ENCODE data around the gene DEFB128. TPM values are rescaled to one million over a fixed set of nuclear protein-coding genes. Genes with fewer than 3 reads are reported as not detected.

DEFB128 gene
- total RNA-seq, 6 experiments from 2014 or later = not detected

DNA sequence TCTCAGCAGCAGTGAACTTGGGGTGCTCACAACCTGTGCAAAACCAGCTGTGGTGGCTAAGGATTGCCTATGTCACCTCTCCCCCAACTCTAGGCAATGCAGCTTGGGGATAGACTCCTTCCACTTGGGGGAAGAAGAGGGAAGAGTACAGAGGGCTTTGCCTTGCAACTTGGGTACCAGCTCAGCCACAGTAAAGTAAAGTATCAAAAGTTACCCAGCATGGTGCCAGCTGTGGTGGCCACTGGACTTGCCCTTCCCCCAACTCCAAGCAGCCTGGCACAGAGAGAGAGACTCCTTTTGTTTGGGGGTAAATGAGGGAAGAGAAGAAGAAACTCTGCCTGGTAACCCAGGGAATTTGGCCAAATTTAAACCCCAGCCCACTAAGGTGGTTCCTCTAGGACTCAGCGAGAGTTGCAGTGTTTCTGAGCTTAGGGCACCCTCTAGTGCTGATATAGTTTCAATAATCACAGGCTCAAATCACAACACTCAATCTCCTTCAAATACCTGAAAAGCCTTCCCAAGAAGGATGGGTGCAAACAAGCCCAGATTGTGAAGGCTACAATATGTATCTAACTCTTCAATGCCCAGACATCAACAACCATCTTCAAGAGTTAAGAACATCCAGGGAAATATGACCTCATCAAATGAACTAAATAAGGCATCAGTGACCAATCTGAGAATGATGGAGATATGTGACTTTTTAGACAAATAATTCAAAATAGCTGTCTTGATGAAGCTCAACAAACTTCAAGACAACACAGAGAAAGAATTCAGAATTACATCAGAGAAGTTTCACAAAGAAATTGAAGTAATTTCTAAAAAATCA lies 30.0 kb upstream of the DEFB128 start:
- Histone ChIP-seq H3K4me1 (no peaks in the 10 kb centered on the region), H3K4me3 (no peak overlapping the region), H3K9me3 (no peaks in the 10 kb centered on the region), H3K27ac (no peak overlapping the region), H3K27me3 (peaks cover 0 to 6% of the 10 kb centered on the region in 2 donors), H3K36me3 (no peaks in the 10 kb centered on the region)
- ATAC-seq (peak in 3 of 4 donors; percentile 48 to 57 (median 50)), DNase-seq (no peak)
- intact Hi-C loops (cut with DNase I) = loop anchor here in 1 of 2 donors (10.0 kb wide), 1 partner anchor 55 kb away; no protein-coding TSS in a partner anchor
- TF ChIP-seq, protein P1, sequence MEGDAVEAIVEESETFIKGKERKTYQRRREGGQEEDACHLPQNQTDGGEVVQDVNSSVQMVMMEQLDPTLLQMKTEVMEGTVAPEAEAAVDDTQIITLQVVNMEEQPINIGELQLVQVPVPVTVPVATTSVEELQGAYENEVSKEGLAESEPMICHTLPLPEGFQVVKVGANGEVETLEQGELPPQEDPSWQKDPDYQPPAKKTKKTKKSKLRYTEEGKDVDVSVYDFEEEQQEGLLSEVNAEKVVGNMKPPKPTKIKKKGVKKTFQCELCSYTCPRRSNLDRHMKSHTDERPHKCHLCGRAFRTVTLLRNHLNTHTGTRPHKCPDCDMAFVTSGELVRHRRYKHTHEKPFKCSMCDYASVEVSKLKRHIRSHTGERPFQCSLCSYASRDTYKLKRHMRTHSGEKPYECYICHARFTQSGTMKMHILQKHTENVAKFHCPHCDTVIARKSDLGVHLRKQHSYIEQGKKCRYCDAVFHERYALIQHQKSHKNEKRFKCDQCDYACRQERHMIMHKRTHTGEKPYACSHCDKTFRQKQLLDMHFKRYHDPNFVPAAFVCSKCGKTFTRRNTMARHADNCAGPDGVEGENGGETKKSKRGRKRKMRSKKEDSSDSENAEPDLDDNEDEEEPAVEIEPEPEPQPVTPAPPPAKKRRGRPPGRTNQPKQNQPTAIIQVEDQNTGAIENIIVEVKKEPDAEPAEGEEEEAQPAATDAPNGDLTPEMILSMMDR (IDR thresholded peaks at IDR 0.05) = peak in 3 of 4 donors; percentile 15 to 37 (median 29)
- no peak for TF ChIP-seq POLR2A (IDR thresholded peaks at IDR 0.05)
- 0% methylated on average over 1 of the region's 1 CpG for WGBS (ENCODE audit: insufficient coverage, low coverage, low lambda C conversion rate, missing lambda C conversion rate)

GRCh38 chr20:217266-217665 lies 27.8 kb upstream of the DEFB128 start:
- Histone ChIP-seq H3K4me1 (no peaks in the 10 kb centered on the region), H3K4me3 (no peak overlapping the region), H3K9me3 (no peaks in the 10 kb centered on the region), H3K36me3 (no peaks in the 10 kb centered on the region), H3K27ac (no peak overlapping the region), H3K27me3 (peaks cover 0 to 2% of the 10 kb centered on the region in 2 donors)
- DNase-seq (no peak), ATAC-seq (no peak)
- 40% methylated on average over 1 of the region's 1 CpG for WGBS (ENCODE audit: insufficient coverage, low coverage, low lambda C conversion rate, missing lambda C conversion rate)
- intact Hi-C loops (cut with DNase I) = loop anchor here in 1 of 2 donors (10.0 kb wide), 1 partner anchor 58 kb away; no protein-coding TSS in a partner anchor
- TF ChIP-seq, protein P1 (IDR thresholded peaks at IDR 0.05) = no peak
- TF ChIP-seq POLR2A (IDR thresholded peaks at IDR 0.05) = no peak

DNA sequence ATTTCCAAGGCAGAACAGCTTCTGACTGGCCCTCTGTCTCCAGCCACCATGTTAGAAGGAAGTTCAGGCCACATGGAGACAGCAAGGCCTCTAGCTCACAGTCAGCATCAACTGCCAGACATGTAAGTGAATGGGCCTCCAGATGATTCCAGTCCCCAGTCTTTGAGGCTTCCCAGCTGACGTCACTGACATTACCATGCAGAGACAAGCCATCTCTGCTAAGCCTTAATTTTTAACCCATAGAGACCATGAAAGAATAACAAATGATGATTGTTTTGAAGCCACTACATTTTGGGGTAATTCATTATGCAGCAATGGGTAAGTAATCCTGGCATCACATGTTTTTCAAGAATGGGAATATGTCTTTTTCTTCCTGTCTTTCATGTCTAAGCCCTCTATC lies 26.3 kb upstream of the DEFB128 start:
- H3K4me1 ChIP-seq = no peaks in the 10 kb centered on the region

DNA sequence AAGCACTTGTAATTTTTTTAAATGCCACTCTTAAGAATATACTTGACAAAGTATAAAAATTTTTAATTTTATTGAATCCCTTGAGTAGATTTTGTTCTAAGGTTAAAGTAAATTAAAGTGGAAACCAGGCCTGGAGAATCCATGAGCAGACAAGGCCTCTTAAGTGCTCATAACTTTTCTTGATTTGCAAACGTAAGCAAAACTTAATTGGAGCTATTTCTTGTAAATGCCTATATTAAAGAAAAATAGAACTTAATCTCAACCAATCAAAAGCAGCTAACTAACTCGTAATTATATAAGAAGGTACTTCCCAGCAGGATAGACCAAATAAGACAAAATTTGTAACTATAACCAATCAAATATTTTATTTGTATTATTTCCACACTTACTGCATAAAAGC lies 24.9 kb upstream of the DEFB128 start:
- H3K9me3 ChIP-seq = no peaks in the 10 kb centered on the region
- 62% methylated on average over 2 of the region's 2 CpGs for WGBS (ENCODE audit: insufficient coverage, low coverage, low lambda C conversion rate, missing lambda C conversion rate)
- H3K4me1 ChIP-seq = no peaks in the 10 kb centered on the region
- no peaks in the 10 kb centered on the region for H3K36me3 ChIP-seq
- intact Hi-C loops (cut with DNase I) = loop anchor here in 1 of 2 donors (10.0 kb wide), 1 partner anchor 60 kb away; no protein-coding TSS in a partner anchor
- no peak for TF ChIP-seq POLR2A (IDR thresholded peaks at IDR 0.05)
- TF ChIP-seq, protein P1 (IDR thresholded peaks at IDR 0.05) = no peak
- H3K27ac ChIP-seq = no peak overlapping the region
- no peak for DNase-seq
- ATAC-seq = no peak
- H3K27me3 ChIP-seq = no peaks in the 10 kb centered on the region
- no peak overlapping the region for H3K4me3 ChIP-seq

More for the DNA sequence above, 26.3 kb upstream of the DEFB128 start:
- Histone ChIP-seq H3K36me3 (no peaks in the 10 kb centered on the region), H3K27ac (no peak overlapping the region), H3K9me3 (no peaks in the 10 kb centered on the region), H3K4me3 (no peak overlapping the region), H3K27me3 (no peaks in the 10 kb centered on the region)
- DNase-seq (no peak), ATAC-seq (no peak)
- intact Hi-C loops (cut with DNase I) = loop anchor here in 1 of 2 donors (10.0 kb wide), 1 partner anchor 59 kb away; no protein-coding TSS in a partner anchor
- TF ChIP-seq, protein P1 (IDR thresholded peaks at IDR 0.05) = no peak
- TF ChIP-seq POLR2A (IDR thresholded peaks at IDR 0.05) = no peak
- WGBS (ENCODE audit: insufficient coverage, low coverage, low lambda C conversion rate, missing lambda C conversion rate) = 67% methylated on average over 1 of the region's 1 CpG
